A673 (cell line): ENCODE results near the gene TF. TPM values are rescaled to one million over a fixed set of nuclear protein-coding genes. Genes with fewer than 3 reads are reported as not detected.

Experiments
- Bru-seq: library from RNA; stranded (reverse); fragments of 400-500 nt; gene quantifications from one replicate; lab custom pipeline; 2021; lab: Mats Ljungman, UMichigan
- BruChase-seq, 2 experiments: library from RNA; stranded (reverse); fragments of 400-500 nt; gene quantifications; one replicate each; lab custom pipeline; 2021; lab: Mats Ljungman, UMichigan
- BruUV-seq: library from RNA; stranded (reverse); fragments of 400-500 nt; replicated peaks from 2 replicates; lab custom pipeline; 2021; lab: Mats Ljungman, UMichigan
- CTCF ChIA-PET: fragments of 300-600 bp; sonication (Branson Sonifier 250); formaldehyde crosslinking; loops from one replicate; lab custom pipeline; 2022; ENCODE audit warnings: antibody characterized with exemption; lab: Charles Lee
- POLR2A ChIA-PET: fragments of 300-600 bp; sonication (Branson Sonifier 250); formaldehyde crosslinking; loops from one replicate; lab custom pipeline; 2022; ENCODE audit warnings: antibody characterized with exemption; ENCODE audit not compliant: low non-redundant PET; lab: Charles Lee
- DNase-seq: peaks from one replicate; pipeline ENCODE4 v3.0.0-alpha.2; 2015; ENCODE audit warnings: low spot score
- H3K27ac ChIP-seq: fragments of 200-600 bp; sonication (generic); 2 replicates; pipeline ENCODE4 v1.5.1; 2016; ENCODE audit warnings: mixed run types, low read depth, mild to moderate bottlenecking, mixed read lengths, antibody characterized with exemption, low read length; ENCODE audit not compliant: poor library complexity, severe bottlenecking
- H3K27me3 ChIP-seq: fragments of 200-600 bp; sonication (generic); replicated peaks from 2 replicates; pipeline ENCODE4 v1.6.1; 2017; ENCODE audit warnings: mixed run types, low read depth, mild to moderate bottlenecking, mixed read lengths, antibody characterized with exemption, low read length; ENCODE audit not compliant: insufficient read depth, poor library complexity
- H3K36me3 ChIP-seq: fragments of 200-600 bp; sonication (generic); 2 replicates; pipeline ENCODE4 v1.6.1; 2016; ENCODE audit warnings: mixed run types, mild to moderate bottlenecking, mixed read lengths, antibody characterized with exemption, low read length; ENCODE audit not compliant: insufficient read depth, poor library complexity, severe bottlenecking
- H3K4me1 ChIP-seq: fragments of 200-600 bp; sonication (generic); 2 replicates; pipeline ENCODE4 v1.6.1; 2017; ENCODE audit warnings: mixed run types, mild to moderate bottlenecking, mixed read lengths, antibody characterized with exemption, low read length; ENCODE audit not compliant: insufficient read depth, poor library complexity, severe bottlenecking
- H3K4me3 ChIP-seq: fragments of 200-600 bp; sonication (generic); 2 replicates; pipeline ENCODE4 v1.5.1; 2016; ENCODE audit warnings: low read depth, mixed run types, mild to moderate bottlenecking, mixed read lengths, low read length; ENCODE audit not compliant: poor library complexity, severe bottlenecking
- H3K9me3 ChIP-seq: fragments of 200-600 bp; sonication (generic); 2 replicates; pipeline ENCODE4 v1.6.1; 2016; ENCODE audit warnings: mixed run types, low read depth, mild to moderate bottlenecking, mixed read lengths, antibody characterized with exemption, low read length; ENCODE audit not compliant: poor library complexity, severe bottlenecking
- CTCF ChIP-seq: fragments of 300-800, 200-600 bp; sonication (generic); conservative IDR thresholded peaks from 2 replicates; pipeline ENCODE4 v1.5.1; 2017; ENCODE audit warnings: low read depth, mild to moderate bottlenecking, antibody characterized with exemption, low read length, moderate library complexity, mixed read lengths
- EZH2 ChIP-seq: fragments of 200-600 bp; sonication (generic); IDR thresholded peaks from 2 replicates; pipeline ENCODE4 v1.6.1; 2017; ENCODE audit warnings: borderline replicate concordance, low read depth, mild to moderate bottlenecking, mixed read lengths, antibody characterized with exemption, low read length; ENCODE audit not compliant: poor library complexity, severe bottlenecking
- intact Hi-C: fragments of 100-400 bp; cut with micrococcal nuclease; formaldehyde crosslinking; loops from one replicate; pipeline ENCODE4 v1.10.0; 2022; ENCODE audit not compliant: unreplicated experiment
- long read RNA-seq: library from polyadenylated mRNA; stranded (forward); transcript quantifications from one replicate; pipeline ENCODE4 v2.0.0, GENCODE V29; 2022
- total RNA-seq: library from RNA; stranded (reverse); gene quantifications from 2 replicates; pipeline ENCODE4 v1.2.3, GENCODE V29; 2021

TF gene
- total RNA-seq: 0.11 and 0.13 TPM in 2 replicates
- Bru-seq, nascent RNA: percentile 6 among the genes with signal in this experiment
- BruChase-seq, experiment 1, labeled RNA remaining after a 2-hour chase: percentile 3 among the genes with signal in this experiment
- percentile 1 among the genes with signal in this experiment for BruChase-seq, experiment 2, labeled RNA remaining after a 6-hour chase
- long read RNA-seq: 0 reads

DNA sequence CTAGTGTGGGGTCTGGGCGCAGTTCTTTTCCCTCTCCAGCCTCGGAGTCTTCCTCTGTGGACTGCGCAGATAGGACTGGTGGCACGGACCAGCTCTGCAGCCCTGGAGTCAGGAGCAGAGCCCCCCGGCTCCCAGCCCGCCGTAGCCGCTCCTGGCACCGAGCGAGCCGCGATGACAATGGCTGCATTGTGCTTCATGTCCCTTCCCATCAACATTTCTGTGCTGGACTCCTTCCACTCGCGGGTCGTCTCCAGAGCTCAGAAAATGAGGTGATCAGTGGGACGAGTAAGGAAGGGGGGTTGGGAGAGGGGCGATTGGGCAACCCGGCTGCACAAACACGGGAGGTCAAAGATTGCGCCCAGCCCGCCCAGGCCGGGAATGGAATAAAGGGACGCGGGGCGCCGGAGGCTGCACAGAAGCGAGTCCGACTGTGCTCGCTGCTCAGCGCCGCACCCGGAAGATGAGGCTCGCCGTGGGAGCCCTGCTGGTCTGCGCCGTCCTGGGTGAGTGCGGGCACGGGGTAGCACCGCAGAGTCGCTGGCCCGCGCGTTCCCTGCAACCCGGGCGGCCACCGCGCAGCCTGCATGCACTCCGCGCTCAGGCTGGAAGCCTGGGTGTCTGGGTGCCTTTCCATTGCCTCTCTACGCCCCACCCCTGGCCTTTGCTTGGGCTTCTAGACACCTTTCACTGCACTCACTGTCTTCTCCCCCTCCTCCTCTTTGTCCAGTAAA lies at the start of gene TF:
TF (plus strand) TSS at position 413 of the 731 bp plus-strand sequence; CDS start at position 461, 48 bp downstream.
- CTCF ChIA-PET: no interaction called here
- POLR2A ChIA-PET: no interaction called here
- BruUV-seq: no TSS peak
- Histone ChIP-seq H3K27me3 (peaks cover 25% of the 10 kb centered on the region), H3K4me1 (no peaks in the 10 kb centered on the region), H3K36me3 (no peaks in the 10 kb centered on the region), H3K4me3 (no peak within 1 kb of the TSS), H3K9me3 (no peaks in the 10 kb centered on the region), H3K27ac (no peak within 1 kb of the TSS)
- intact Hi-C loops: no loop called here
- TF ChIP-seq EZH2: no peak
- TF ChIP-seq CTCF: no peak
- no peak for DNase-seq

GRCh38 chr3:133697960-133698359 lies 48.2 kb upstream of the TF start:
- ChIA-PET POLR2A (no interaction called here), CTCF (no interaction called here)
- no peak overlapping the region for H3K27ac ChIP-seq
- H3K4me1 ChIP-seq: no peaks in the 10 kb centered on the region
- no peak overlapping the region for H3K4me3 ChIP-seq
- H3K27me3 ChIP-seq: no peaks in the 10 kb centered on the region
- H3K9me3 ChIP-seq: no peaks in the 10 kb centered on the region
- no TSS peak for BruUV-seq
- DNase-seq: no peak
- intact Hi-C loops: no loop called here
- H3K36me3 ChIP-seq: no peaks in the 10 kb centered on the region
- TF ChIP-seq CTCF (no peak), EZH2 (no peak)

- H3K4me1 ChIP-seq: no peaks in the 10 kb centered on the region
- no peak for TF ChIP-seq EZH2
- no peak for TF ChIP-seq CTCF
- H3K9me3 ChIP-seq: no peaks in the 10 kb centered on the region
- no peak overlapping the region for H3K4me3 ChIP-seq
- no peaks in the 10 kb centered on the region for H3K36me3 ChIP-seq
- intact Hi-C loops: no loop called here
- ChIA-PET POLR2A (no interaction called here), CTCF (no interaction called here)
- no TSS peak for BruUV-seq
- DNase-seq: no peak
- H3K27me3 ChIP-seq: peaks cover 2% of the 10 kb centered on the region
- no peak overlapping the region for H3K27ac ChIP-seq
Observed at GRCh38 chr3:133699467-133699866, 46.7 kb upstream of the TF start.
